ENCODE data around the gene ABO.

GRCh38 chr9:133278161-133279114, 3.4 kb upstream of the ABO start:
- no peak for TF ChIP-seq CTCF (tag by site-specific recombination; IDR thresholded peaks at IDR 0.05)
- TF ChIP-seq ZNF23 (tag by site-specific recombination; IDR thresholded peaks at IDR 0.05; ENCODE audit: borderline replicate concordance) = no peak
- TF ChIP-seq ZNF174 (tag by site-specific recombination; IDR thresholded peaks at IDR 0.05) = no peak
